ENCODE data around the gene SELENOM.

SELENOM gene

GRCh38 chr22:31142285-31142684 is 34.9 kb upstream of the SELENOM start:
- DNase-seq (ENCODE audit: low read depth in 1 of 2, low spot score in 1 of 2), result no peak
- Histone ChIP-seq H3K27ac (replicated peaks) (no peak overlapping the region), H3K27me3 (ENCODE audit: insufficient read depth, poor library complexity, severe bottlenecking) (no peaks in the 10 kb centered on the region), H3K4me3 (replicated peaks; ENCODE audit: insufficient read depth, low read length) (no peak overlapping the region)
- TF ChIP-seq CTCF (IDR thresholded peaks at IDR 0.05; ENCODE audit: insufficient read depth, low read length), result no peak
- TF ChIP-seq POLR2AphosphoS5 (IDR thresholded peaks at IDR 0.05; ENCODE audit: low read depth), result no peak
- TF ChIP-seq, protein P1, sequence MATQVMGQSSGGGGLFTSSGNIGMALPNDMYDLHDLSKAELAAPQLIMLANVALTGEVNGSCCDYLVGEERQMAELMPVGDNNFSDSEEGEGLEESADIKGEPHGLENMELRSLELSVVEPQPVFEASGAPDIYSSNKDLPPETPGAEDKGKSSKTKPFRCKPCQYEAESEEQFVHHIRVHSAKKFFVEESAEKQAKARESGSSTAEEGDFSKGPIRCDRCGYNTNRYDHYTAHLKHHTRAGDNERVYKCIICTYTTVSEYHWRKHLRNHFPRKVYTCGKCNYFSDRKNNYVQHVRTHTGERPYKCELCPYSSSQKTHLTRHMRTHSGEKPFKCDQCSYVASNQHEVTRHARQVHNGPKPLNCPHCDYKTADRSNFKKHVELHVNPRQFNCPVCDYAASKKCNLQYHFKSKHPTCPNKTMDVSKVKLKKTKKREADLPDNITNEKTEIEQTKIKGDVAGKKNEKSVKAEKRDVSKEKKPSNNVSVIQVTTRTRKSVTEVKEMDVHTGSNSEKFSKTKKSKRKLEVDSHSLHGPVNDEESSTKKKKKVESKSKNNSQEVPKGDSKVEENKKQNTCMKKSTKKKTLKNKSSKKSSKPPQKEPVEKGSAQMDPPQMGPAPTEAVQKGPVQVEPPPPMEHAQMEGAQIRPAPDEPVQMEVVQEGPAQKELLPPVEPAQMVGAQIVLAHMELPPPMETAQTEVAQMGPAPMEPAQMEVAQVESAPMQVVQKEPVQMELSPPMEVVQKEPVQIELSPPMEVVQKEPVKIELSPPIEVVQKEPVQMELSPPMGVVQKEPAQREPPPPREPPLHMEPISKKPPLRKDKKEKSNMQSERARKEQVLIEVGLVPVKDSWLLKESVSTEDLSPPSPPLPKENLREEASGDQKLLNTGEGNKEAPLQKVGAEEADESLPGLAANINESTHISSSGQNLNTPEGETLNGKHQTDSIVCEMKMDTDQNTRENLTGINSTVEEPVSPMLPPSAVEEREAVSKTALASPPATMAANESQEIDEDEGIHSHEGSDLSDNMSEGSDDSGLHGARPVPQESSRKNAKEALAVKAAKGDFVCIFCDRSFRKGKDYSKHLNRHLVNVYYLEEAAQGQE (IDR thresholded peaks at IDR 0.05; ENCODE audit: insufficient replicate concordance, low read depth), result no peak
- TF ChIP-seq SPI1 (IDR thresholded peaks at IDR 0.05; ENCODE audit: borderline replicate concordance, low read depth), result no peak
- no peak for TF ChIP-seq GABPA (IDR thresholded peaks at IDR 0.05; ENCODE audit: low read depth)

GRCh38 chr22:31141551-31141950 is 34.2 kb upstream of the SELENOM start:
- Histone ChIP-seq H3K27ac (replicated peaks) (no peak overlapping the region), H3K27me3 (ENCODE audit: insufficient read depth, poor library complexity, severe bottlenecking) (no peaks in the 10 kb centered on the region), H3K4me3 (replicated peaks; ENCODE audit: insufficient read depth, low read length) (no peak overlapping the region)
- TF ChIP-seq CTCF (IDR thresholded peaks at IDR 0.05; ENCODE audit: insufficient read depth, low read length) (no peak), GABPA (IDR thresholded peaks at IDR 0.05; ENCODE audit: low read depth) (no peak), POLR2AphosphoS5 (IDR thresholded peaks at IDR 0.05; ENCODE audit: low read depth) (no peak), SPI1 (IDR thresholded peaks at IDR 0.05; ENCODE audit: borderline replicate concordance, low read depth) (no peak)
- TF ChIP-seq, protein P1 (IDR thresholded peaks at IDR 0.05; ENCODE audit: insufficient replicate concordance, low read depth), result no peak
- DNase-seq (ENCODE audit: low read depth in 1 of 2, low spot score in 1 of 2), result no peak

DNA sequence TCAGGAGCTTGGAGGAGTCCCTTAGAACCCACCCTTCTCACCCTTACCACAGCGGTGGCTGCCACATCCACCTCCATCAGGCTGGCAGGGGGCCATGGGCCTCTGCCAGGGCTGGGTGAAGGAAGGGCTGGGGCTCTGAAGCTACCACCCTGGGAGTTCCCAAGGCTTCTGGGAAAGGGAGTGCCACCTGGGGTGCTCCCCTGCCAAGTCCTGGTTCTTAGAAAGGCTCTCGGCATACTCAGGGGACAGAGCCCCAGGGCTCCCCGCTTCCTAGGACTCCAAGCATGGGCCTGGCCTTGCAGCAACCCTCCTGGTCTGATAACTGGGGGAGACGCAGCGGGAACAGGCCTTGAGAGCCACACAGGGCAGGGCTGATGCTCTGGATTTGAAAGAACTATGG is 33.4 kb upstream of the SELENOM start:
- TF ChIP-seq GABPA (IDR thresholded peaks at IDR 0.05; ENCODE audit: low read depth) (no peak), POLR2AphosphoS5 (IDR thresholded peaks at IDR 0.05; ENCODE audit: low read depth) (no peak), CTCF (IDR thresholded peaks at IDR 0.05; ENCODE audit: insufficient read depth, low read length) (no peak), SPI1 (IDR thresholded peaks at IDR 0.05; ENCODE audit: borderline replicate concordance, low read depth) (no peak)
- TF ChIP-seq, protein P1 (IDR thresholded peaks at IDR 0.05; ENCODE audit: insufficient replicate concordance, low read depth), result no peak
- H3K4me3 ChIP-seq (replicated peaks; ENCODE audit: insufficient read depth, low read length), result no peak overlapping the region
- no peaks in the 10 kb centered on the region for H3K27me3 ChIP-seq (ENCODE audit: insufficient read depth, poor library complexity, severe bottlenecking)
- DNase-seq (ENCODE audit: low read depth in 1 of 2, low spot score in 1 of 2), result no peak
- no peak overlapping the region for H3K27ac ChIP-seq (replicated peaks)
